ENCODE data around the gene ZNF205.
"Not testable (repeated sequence)": the region's sequence is repeated elsewhere in the genome, so short reads cannot be mapped to it uniquely, and the experiment has no call there.

The ZNF205 gene

DNA sequence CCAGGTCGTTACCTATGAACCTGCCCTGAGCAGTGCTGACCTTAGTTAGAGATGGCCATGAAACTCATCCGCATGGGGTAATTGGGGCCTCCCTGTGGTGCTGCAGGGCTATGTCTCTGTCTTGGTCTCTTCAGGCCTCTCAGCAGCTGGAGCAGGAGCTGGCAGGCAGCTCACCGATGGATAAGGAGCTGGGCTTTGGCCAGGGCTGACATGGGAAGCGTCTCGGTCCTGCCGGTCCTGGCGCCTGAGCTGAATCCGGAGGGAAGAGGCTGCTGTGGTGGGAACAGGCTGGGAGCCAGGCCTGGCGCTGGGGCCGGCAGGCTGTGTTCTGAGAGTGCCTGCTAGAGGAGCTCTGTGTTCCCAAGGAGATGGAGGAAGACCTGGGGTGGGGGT lies 36.9 kb upstream of the ZNF205 start:
- H3K27me3 Mint-ChIP-seq, result no peaks in the 10 kb centered on the region
- peak overlapping the region; percentile 97 for H3K27ac Mint-ChIP-seq
- peak overlapping the region; percentile 75 for H3K4me3 Mint-ChIP-seq
- peak; percentile 62 for DNase-seq
- peaks cover 37% of the 10 kb centered on the region for H3K36me3 Mint-ChIP-seq (ENCODE audit: low read depth)
- H3K4me1 Mint-ChIP-seq (ENCODE audit: low read depth), result peaks cover 83% of the 10 kb centered on the region
- H3K9me3 Mint-ChIP-seq, result peaks cover 11% of the 10 kb centered on the region

GRCh38 chr16:3075946-3076345 lies 36.4 kb upstream of the ZNF205 start:
- H3K4me3 Mint-ChIP-seq, result peak overlapping the region; percentile 75
- H3K9me3 Mint-ChIP-seq, result peaks cover 14% of the 10 kb centered on the region
- peaks cover 40% of the 10 kb centered on the region for H3K36me3 Mint-ChIP-seq (ENCODE audit: low read depth)
- H3K4me1 Mint-ChIP-seq (ENCODE audit: low read depth), result peaks cover 82% of the 10 kb centered on the region
- not testable (repeated sequence) for H3K27me3 Mint-ChIP-seq, DNase-seq
- peak overlapping the region; percentile 97 for H3K27ac Mint-ChIP-seq

- Mint-ChIP-seq H3K9me3 (peaks cover 17% of the 10 kb centered on the region), H3K4me3 (peak overlapping the region; percentile 75), H3K4me1 (ENCODE audit: low read depth) (peaks cover 81% of the 10 kb centered on the region), H3K27me3 (no peaks in the 10 kb centered on the region), H3K36me3 (ENCODE audit: low read depth) (peaks cover 43% of the 10 kb centered on the region), H3K27ac (peak overlapping the region; percentile 97)
- no peak for DNase-seq
Measured at GRCh38 chr16:3076577-3076976, 35.8 kb upstream of the ZNF205 start.

GRCh38 chr16:3080024-3080423 lies 32.4 kb upstream of the ZNF205 start:
- Mint-ChIP-seq H3K36me3 (ENCODE audit: low read depth) (peaks cover 46% of the 10 kb centered on the region), H3K27ac (peak overlapping the region; percentile 58), H3K9me3 (peaks cover 17% of the 10 kb centered on the region), H3K27me3 (no peaks in the 10 kb centered on the region), H3K4me3 (no peak overlapping the region), H3K4me1 (ENCODE audit: low read depth) (peaks cover 74% of the 10 kb centered on the region)
- DNase-seq, result no peak

DNA sequence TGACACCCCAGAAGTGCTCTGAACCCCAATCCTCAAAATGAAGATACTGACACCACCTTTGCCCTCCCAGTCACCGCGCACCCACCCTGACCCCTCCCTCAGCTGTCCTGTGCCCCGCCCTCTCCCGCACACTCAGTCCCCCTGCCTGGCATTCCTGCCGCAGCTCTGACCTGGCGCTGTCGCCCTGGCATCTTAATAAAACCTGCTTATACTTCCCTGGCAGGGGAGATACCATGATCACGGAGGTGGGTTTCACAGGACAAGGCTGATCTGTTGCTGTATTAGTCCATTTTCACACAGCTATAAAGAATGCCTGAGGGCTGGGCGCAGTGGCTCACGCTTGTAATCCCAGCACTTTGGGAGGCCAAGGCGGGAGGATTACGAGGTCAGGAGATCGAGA lies 30.4 kb upstream of the ZNF205 start:
- not testable (repeated sequence) for H3K27me3 Mint-ChIP-seq, H3K27ac Mint-ChIP-seq, H3K4me3 Mint-ChIP-seq, DNase-seq
- Mint-ChIP-seq H3K4me1 (ENCODE audit: low read depth) (peaks cover 69% of the 10 kb centered on the region), H3K9me3 (peaks cover 17% of the 10 kb centered on the region), H3K36me3 (ENCODE audit: low read depth) (peaks cover 36% of the 10 kb centered on the region)

GRCh38 chr16:3083408-3083807 lies 29.0 kb upstream of the ZNF205 start:
- H3K4me3 Mint-ChIP-seq, H3K27ac Mint-ChIP-seq, H3K27me3 Mint-ChIP-seq, DNase-seq: not testable (repeated sequence)
- Mint-ChIP-seq H3K9me3 (peaks cover 14% of the 10 kb centered on the region), H3K36me3 (ENCODE audit: low read depth) (peaks cover 23% of the 10 kb centered on the region), H3K4me1 (ENCODE audit: low read depth) (peaks cover 70% of the 10 kb centered on the region)

GRCh38 chr16:3084491-3084890 lies 27.9 kb upstream of the ZNF205 start:
- H3K27ac Mint-ChIP-seq, result peak overlapping the region; percentile 6
- peaks cover 16% of the 10 kb centered on the region for H3K36me3 Mint-ChIP-seq (ENCODE audit: low read depth)
- no peak overlapping the region for H3K4me3 Mint-ChIP-seq
- peaks cover 67% of the 10 kb centered on the region for H3K4me1 Mint-ChIP-seq (ENCODE audit: low read depth)
- peaks cover 11% of the 10 kb centered on the region for H3K9me3 Mint-ChIP-seq
- no peaks in the 10 kb centered on the region for H3K27me3 Mint-ChIP-seq
- DNase-seq, result no peak

- DNase-seq, result no peak
- Mint-ChIP-seq H3K27me3 (no peaks in the 10 kb centered on the region), H3K36me3 (ENCODE audit: low read depth) (peaks cover 10% of the 10 kb centered on the region), H3K4me1 (ENCODE audit: low read depth) (peaks cover 60% of the 10 kb centered on the region), H3K27ac (peak overlapping the region; percentile 6), H3K9me3 (peaks cover 6% of the 10 kb centered on the region), H3K4me3 (no peak overlapping the region)
Measured at GRCh38 chr16:3084969-3085670, 27.3 kb upstream of the ZNF205 start.

- H3K4me3 Mint-ChIP-seq, result peak overlapping the region; percentile 71
- no peak for DNase-seq
- H3K9me3 Mint-ChIP-seq, result peaks cover 2% of the 10 kb centered on the region
- no peaks in the 10 kb centered on the region for H3K27me3 Mint-ChIP-seq
- peaks cover 57% of the 10 kb centered on the region for H3K4me1 Mint-ChIP-seq (ENCODE audit: low read depth)
- H3K36me3 Mint-ChIP-seq (ENCODE audit: low read depth), result peaks cover 5% of the 10 kb centered on the region
- peak overlapping the region; percentile 79 for H3K27ac Mint-ChIP-seq
Measured at GRCh38 chr16:3085868-3086595, 26.4 kb upstream of the ZNF205 start.

- peaks cover 59% of the 10 kb centered on the region for H3K4me1 Mint-ChIP-seq (ENCODE audit: low read depth)
- DNase-seq, result peak; percentile 56
- H3K36me3 Mint-ChIP-seq (ENCODE audit: low read depth), result peaks cover 3% of the 10 kb centered on the region
- peak overlapping the region; percentile 79 for H3K27ac Mint-ChIP-seq
- H3K9me3 Mint-ChIP-seq, result no peaks in the 10 kb centered on the region
- H3K4me3 Mint-ChIP-seq, result peak overlapping the region; percentile 71
- no peaks in the 10 kb centered on the region for H3K27me3 Mint-ChIP-seq
Measured at GRCh38 chr16:3086596-3087242, 25.7 kb upstream of the ZNF205 start.

DNA sequence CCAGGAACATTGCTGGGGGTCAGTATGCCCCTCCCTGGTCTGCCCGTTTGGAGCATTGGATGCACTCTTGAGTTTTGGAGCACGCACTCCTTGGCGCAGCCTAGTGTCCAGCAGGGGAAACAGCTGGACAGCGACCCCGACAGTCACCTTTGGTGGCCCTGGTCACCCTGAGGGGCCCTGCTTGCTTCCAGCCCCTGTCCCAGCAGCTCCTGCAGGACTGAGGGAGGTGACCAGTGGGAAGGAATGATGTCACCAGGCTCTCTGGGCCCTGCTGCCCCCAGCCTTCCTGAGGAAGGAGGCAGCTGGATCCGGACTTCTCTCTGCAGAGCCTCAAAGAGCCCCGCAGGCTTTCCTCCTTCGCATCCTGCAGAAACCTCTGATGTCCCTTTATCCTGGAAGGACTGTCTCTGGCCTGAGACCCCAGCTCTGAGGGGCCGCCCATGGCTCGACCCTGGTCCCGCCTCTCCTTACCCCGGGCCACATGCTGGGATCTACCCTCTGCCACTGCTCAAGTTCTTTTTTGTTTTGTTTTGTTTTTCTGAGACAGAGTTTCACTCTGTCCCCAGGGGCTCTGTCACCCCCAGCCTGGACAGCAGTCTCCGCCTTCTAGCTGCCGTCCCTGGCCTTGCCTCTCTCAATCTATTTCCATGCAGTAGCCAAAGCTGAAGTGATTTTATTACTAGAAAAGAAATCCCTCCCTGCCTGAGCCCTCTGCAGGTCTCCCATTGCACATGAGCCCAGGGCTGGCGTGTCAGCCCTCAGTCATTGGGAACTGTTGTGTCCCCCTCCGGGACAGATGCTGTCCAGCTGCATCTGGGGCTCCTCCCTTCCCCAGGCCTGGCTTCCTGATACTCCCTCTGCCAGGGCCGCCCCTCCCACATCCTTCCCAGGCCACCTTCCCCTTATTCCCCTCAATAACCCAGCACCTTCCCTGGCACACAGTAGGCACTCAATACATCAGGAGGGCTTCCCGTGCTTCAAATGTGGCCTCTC lies 24.8 kb upstream of the ZNF205 start:
- peaks cover 57% of the 10 kb centered on the region for H3K4me1 Mint-ChIP-seq (ENCODE audit: low read depth)
- no peaks in the 10 kb centered on the region for H3K27me3 Mint-ChIP-seq
- DNase-seq, result no peak
- no peaks in the 10 kb centered on the region for H3K9me3 Mint-ChIP-seq
- peak overlapping the region; percentile 79 for H3K27ac Mint-ChIP-seq
- H3K36me3 Mint-ChIP-seq (ENCODE audit: low read depth), result peaks cover 3% of the 10 kb centered on the region
- peak overlapping the region; percentile 71 for H3K4me3 Mint-ChIP-seq

DNA sequence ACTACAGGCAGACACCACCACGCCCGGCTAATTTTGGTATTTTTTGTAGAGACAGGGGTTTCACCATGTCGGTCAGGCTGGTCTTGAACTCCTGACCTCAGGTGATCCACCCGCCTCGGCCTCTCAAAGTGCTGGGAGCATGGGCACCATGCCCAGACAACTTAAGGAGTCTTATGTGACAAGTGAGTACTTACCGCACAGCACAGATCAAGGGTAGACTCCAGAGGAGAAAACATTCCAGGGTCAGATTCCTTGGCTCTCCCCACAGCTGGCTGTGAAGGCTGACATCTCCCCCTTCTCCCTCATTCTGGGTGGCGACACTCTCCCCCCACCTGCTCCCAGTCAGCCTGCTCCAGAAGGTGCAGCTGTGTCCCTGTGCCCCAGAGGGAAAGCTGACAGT lies 23.9 kb upstream of the ZNF205 start:
- Mint-ChIP-seq H3K36me3 (ENCODE audit: low read depth) (no peaks in the 10 kb centered on the region), H3K4me1 (ENCODE audit: low read depth) (peaks cover 54% of the 10 kb centered on the region), H3K27me3 (no peaks in the 10 kb centered on the region), H3K27ac (no peak overlapping the region), H3K4me3 (no peak overlapping the region), H3K9me3 (no peaks in the 10 kb centered on the region)
- no peak for DNase-seq

GRCh38 chr16:3088925-3089716 lies 23.3 kb upstream of the ZNF205 start:
- no peak overlapping the region for H3K4me3 Mint-ChIP-seq
- DNase-seq, result no peak
- no peaks in the 10 kb centered on the region for H3K27me3 Mint-ChIP-seq
- H3K27ac Mint-ChIP-seq, result no peak overlapping the region
- H3K4me1 Mint-ChIP-seq (ENCODE audit: low read depth), result peaks cover 52% of the 10 kb centered on the region
- no peaks in the 10 kb centered on the region for H3K36me3 Mint-ChIP-seq (ENCODE audit: low read depth)
- no peaks in the 10 kb centered on the region for H3K9me3 Mint-ChIP-seq
